ENCODE results near the gene GGCX. TPM values are rescaled to one million over a fixed set of nuclear protein-coding genes. Genes with fewer than 3 reads are reported as not detected.

The GGCX gene
- polyA plus RNA-seq, 3 donors = 9.0 to 31.3 (median 25.5) TPM

DNA sequence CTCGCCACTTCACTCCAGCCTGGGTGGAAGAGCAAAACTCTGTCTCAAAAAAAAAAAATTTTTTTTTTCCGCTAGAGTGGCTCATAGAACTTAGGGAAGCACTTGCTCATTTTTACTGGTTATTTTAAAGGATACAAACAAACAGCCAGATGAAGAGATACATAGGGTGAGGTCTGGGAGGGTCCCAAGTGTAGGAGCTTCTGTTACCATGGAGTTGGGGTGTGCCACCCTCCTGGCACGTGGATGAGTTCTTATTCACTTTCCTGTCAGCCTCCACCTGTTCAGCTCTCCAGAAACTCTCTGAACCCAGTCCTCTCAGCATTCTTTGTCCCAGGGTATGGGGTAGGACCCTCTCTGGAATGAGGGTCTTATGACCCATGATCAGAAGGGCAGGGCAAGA, 27.2 kb downstream of the GGCX start:
- H3K27ac ChIP-seq (ENCODE audit: low read depth, low read length) = no peak overlapping the region
- 74 to 85% (median 75%) methylated on average over 3 of the region's 3 CpGs for WGBS, 3 donors

DNA sequence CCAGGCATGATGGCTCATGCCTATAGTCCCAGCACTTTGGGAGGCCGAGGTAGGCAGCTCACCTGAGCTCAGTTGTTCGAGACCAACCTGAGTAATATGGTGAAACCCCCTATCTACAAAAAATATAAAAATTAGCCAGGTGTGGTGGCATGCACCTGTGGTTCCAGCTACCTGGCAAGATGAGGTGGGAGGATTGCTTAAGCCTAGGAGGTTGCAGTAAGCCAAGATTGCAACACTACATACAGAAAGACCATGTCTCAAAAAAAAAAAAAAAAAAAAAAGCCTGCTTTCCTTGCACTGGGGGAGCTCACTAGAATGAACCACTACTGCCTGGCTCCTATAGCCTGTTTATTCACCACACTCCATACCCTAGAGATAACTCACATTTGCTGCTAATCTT, 29.7 kb downstream of the GGCX start:
- 73 to 97% (median 76%) methylated on average over 2 of the region's 2 CpGs for WGBS, 3 donors
- no peak overlapping the region for H3K27ac ChIP-seq (ENCODE audit: low read depth, low read length)

DNA sequence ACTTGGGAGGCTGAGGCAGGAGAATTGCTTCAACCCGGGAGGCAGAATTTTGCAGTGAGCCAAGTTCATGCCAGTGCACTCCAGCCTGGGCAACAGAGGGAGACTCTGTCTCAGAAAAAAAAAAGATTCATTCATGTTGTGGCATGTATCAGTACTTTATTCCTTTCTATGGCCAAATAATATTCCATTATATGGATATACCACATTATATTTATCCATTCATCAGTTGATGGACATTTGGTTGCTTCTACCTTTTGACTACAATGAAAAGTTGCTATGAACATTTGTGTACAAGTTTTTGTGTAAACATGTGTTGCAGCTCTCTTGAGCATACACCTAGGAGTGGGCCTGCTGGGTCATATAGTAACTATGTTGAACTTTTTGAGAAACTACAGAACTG, 31.5 kb downstream of the GGCX start:
- H3K27ac ChIP-seq (ENCODE audit: low read depth, low read length) = no peak overlapping the region
- 95 to 100% (median 96%) methylated on average over 1 of the region's 1 CpG for WGBS, 3 donors

DNA sequence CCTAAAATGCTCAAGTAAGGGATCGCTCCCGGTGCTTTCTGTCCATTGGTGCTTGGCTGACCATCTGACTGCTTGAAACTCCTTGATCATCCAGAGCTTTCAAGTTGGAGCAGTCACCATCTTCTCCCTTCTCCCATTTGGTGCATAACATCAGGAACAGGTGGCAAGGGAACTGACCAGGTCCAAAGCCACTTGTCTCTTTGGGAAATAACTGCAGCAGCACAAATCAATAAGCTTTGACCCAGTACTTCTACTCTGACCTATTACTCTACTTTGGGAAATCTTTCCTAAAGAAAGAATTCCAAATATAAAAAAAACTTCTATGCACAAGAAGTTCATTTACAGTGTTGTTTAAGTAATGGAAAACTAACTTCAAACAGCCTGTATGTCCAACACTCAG, 32.9 kb downstream of the GGCX start:
- 85 to 93% (median 87%) methylated on average over 2 of the region's 2 CpGs for WGBS, 3 donors

DNA sequence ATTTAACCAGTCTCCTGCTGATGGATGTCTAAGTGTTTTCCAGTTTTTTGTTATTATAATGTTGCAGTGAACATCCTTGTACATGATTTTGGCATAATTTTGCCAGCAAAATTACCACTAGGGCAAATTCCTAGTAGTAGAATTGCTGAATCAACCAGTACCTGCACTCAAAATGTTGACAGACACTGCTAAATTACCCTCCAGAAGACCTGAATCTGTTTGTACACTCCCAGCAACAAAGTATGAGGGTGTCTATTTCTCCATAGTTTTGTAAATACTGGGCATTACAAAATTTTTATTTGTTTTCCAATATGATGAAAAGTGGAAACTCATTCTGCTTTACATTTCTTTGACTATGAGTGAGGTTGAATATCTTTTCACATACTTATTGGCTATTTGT, 33.5 kb downstream of the GGCX start:
- H3K27ac ChIP-seq (ENCODE audit: low read depth, low read length) = no peak overlapping the region

More for the DNA sequence above, 32.9 kb downstream of the GGCX start:
- no peak overlapping the region for H3K27ac ChIP-seq (ENCODE audit: low read depth, low read length)

DNA sequence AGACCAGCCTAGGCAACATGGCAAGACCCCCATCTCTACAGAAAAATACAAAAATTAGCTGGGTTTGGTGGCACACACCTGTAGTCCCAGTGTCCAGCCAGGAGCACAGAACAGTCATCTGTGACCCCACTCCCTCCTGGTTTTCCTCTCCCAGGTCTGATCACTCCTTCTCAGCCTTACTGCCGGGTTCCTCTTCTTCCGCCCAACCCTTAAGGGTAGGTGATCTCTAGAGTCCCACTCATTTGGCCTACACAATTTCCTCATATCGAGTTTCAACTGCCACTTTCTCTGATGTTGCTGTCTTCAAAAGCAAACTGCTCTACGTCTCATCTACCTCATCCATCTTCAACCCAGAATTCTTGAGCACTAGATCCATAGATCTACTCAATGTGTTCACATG, 35.7 kb downstream of the GGCX start:
- no peak overlapping the region for H3K27ac ChIP-seq (ENCODE audit: low read depth, low read length)
- WGBS, 3 donors = 62 to 95% (median 70%) methylated on average over 4 of the region's 4 CpGs

DNA sequence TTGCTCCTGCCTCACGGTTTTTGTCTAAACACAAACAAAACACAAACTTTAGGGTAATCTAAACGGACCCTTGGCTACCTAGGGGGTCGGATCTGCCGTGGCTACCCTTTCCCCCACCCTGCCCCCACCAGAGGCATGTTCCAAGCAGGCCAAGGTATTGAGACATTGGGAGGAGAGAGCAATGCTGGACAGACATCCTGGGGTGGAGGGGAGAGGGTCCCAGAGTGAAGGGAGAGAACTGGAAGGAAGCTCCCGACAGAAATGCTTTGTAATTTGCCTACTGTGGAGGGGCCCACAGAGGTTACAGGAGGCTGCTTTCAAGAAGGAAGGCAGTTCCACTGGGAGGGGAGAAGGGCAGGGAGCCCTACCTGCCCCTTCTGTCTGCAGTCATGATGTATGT, 36.3 kb downstream of the GGCX start:
- no peak overlapping the region for H3K27ac ChIP-seq (ENCODE audit: low read depth, low read length)
- WGBS, 3 donors = 56 to 85% (median 69%) methylated on average over 5 of the region's 5 CpGs

DNA sequence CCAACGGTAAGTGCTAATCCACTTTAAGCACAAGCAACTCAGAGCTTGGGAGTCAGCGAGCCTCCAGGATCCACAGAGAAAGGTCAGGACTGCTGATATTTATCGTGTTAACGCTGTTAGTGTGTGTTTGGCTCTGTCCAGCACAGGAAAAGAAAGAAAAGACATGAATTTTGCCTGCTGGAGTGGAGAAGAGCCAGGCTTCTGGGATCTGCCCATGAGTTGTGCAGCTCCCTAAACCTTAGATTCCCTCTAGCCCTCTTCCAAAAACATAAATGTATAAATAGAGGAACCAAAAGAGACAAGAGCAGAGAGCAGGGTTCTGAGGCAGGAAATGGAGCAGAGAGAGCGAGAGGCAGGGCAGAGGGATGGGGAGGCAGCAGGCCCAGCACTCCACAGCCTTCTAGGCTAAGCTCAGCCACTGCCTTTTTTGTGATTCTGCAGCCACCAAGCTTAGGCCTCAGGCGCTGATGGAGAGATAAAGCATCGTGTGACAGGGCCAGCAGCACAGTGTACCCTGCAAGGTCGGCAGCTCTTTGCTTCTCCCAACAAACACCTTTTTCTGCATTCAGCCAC, 36.9 kb downstream of the GGCX start:
- no peak overlapping the region for H3K27ac ChIP-seq (ENCODE audit: low read depth, low read length)
- WGBS, 3 donors = 27 to 37% (median 28%) methylated on average over 8 of the region's 8 CpGs

DNA sequence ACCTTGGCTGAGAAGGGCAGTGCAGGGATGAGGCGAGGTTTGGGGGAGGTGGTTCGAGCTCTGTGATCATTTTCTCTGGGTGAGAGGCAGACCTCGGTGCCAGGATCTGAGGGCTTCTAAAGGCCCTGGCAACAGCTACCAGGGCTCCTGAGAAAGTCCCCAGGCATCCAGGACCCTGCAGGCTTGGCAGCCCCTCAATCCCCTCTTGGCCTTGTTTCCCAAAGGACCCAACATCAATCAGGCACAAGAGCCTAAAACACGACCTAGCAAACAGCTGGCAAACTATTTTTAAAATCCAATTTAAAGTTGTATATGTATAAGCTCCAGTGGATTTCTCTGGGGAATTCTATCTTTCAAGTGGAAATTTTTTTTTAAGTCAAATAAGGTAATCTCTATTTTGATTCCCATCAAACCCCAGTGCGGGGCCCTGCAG, 37.4 kb downstream of the GGCX start:
- WGBS, 3 donors = 48 to 63% (median 59%) methylated on average over 5 of the region's 5 CpGs
- no peak overlapping the region for H3K27ac ChIP-seq (ENCODE audit: low read depth, low read length)

DNA sequence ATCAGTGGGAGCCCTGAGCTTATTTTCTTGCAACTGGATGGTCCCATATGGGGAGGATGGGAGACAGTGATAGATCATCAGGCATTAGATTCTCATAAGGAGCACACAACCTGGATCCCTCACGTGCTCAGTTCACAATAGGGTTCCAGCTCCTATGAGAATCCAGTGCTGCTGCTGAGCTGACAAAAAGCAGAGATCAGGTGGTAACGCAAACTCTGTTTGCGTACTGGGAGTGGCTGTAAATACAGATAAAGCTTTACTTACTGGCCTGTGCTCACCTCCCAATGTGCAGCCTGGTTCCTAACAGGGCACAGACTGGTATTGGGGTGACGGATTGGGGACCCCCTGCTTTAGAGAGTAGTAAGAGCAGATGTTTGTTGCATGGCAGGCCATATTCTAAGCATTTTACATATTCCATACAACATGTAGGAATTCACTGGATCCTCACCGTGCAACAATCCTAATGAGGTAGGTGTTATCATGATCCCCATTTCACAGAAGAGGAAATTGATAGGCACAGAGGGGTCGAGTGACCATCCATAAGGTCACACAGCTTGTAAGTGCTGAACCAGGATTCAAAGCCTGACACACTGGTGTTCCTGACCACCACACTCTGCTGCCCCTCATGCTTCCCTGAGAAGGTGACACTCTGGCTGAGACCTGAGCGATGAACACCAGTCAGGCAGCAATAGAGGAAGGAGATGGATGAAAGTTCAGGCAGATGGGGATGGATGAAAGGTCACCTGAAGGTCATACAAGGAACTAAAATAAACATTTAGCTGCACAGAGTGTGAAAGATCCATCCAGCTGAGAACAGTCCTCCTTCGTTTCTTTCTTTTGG, 38.0 kb downstream of the GGCX start:
- 72 to 81% (median 81%) methylated on average over 8 of the region's 8 CpGs for WGBS, 3 donors
- H3K27ac ChIP-seq (ENCODE audit: low read depth, low read length) = no peak overlapping the region

DNA sequence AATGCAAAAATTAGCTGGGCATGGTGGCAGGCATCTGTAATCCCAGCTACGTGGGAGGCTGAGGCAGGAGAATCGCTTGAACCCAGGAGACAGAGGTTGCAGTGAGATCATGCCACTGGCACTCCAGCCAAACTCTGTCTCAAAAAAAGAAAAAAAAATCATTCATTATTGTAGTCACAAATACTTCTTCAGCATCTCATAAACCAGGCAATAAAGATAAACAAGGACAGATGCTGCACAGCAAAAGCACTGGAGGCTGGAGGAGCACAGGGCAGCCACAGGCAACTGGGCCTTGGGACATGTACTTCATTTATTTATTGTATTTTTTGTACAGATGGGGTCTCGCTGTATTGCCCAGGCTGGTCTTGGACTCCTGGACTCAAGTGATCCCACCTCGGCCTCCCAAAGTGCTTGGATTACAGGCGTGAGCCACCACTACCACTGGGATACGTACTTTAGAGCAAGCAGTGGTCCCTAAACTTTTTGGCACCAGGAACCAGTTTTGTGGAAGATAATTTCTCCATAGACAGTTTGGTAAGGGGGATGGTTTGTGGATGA, 39.1 kb downstream of the GGCX start:
- WGBS, 3 donors = 89 to 94% (median 90%) methylated on average over 6 of the region's 6 CpGs
- no peak overlapping the region for H3K27ac ChIP-seq (ENCODE audit: low read depth, low read length)

DNA sequence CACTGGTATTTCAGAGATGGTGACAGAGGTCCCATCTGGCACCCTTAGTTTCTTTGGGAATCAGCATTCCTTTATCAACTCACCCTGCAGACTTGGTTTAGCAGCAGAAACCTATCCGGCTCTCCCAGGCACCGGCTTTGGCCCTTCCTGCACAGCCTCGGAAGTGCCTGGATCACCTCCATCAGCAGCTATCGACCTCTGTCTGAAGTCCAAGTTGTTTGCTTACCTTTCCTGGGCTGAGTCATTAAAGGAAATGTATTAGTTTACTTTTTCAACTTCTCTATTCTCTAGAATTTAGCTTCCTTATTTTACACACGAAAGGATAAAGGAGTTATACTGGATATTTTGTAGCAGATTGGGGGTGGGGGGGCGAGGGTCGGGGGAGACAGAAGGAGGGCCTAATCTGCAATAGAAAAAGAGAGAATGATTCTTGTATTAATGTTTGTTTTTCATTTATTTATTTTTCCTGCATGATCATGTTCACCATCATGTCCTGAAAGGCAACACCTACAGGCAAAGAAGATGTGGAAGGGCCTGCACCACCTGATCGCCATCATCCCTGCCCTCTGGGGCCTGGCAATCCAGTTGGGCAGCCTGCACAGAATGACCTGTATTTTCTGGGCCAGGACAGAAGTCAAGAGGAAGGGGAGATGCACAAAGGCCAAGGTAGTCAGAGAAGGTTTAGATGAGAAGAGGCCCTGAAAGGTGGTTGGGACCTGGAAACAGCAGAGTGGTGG, 44.5 kb downstream of the GGCX start:
- H3K27ac ChIP-seq (ENCODE audit: low read depth, low read length) = no peak overlapping the region
- WGBS, 3 donors = 26 to 52% (median 47%) methylated on average over 8 of the region's 8 CpGs

DNA sequence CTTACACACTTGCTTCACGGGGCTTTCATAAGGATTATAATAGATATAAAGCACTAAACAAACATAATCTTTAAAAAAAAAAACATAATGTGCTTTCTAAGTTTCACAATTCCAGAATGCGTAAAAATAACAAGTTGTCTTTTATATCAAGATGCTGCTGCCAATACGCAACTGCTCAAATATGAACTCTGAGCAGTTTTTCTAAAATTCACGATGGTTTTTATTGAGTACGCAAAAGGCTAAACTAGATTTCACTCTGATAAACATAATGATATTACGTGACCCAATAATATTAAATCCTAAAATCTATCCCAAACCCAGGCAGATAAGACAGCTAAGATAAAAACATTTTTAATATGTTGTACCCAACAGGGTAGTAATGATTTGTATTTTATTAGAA, 47.0 kb downstream of the GGCX start:
- WGBS, 3 donors = 86 to 92% (median 87%) methylated on average over 6 of the region's 6 CpGs
- H3K27ac ChIP-seq (ENCODE audit: low read depth, low read length) = no peak overlapping the region

DNA sequence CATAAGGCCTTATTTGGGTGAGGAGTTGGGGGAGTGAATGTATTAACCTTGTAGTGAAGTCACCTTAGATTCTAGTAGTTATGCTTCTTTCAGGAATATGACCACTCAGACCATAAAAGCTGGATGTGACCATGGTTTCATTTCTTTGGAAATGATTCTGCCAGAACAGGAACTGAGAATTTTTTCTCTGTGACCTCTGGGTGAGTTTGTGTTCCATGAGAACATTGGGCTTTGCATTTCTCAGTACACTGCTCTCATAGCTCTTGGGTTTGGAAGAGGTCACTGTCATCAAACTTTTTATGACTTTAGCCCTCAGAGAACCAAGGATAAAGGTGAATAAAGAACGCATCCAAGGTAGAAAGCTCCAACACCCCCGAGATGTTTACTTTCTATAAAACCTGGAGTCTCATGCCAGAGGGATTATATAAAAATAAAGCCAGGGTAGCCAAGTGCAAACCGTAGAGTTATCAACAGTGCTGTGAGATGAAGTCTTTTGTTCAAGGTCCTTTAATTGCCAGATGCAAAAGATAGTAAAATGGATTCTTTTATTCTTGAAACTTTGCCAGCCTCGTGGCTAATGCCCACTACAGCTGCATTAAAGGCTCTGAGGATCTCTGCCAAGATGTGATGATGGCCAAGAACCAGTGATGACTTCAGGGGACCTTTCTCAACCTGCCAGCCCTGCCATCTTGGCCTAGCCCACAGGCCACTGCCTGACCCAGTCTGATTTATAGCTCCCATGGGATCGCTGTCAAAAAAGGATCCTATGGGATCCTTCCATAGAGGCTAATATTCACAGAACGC, 50.1 kb downstream of the GGCX start:
- no peak overlapping the region for H3K27ac ChIP-seq (ENCODE audit: low read depth, low read length)
- 64 to 71% (median 64%) methylated on average over 6 of the region's 6 CpGs for WGBS, 3 donors

DNA sequence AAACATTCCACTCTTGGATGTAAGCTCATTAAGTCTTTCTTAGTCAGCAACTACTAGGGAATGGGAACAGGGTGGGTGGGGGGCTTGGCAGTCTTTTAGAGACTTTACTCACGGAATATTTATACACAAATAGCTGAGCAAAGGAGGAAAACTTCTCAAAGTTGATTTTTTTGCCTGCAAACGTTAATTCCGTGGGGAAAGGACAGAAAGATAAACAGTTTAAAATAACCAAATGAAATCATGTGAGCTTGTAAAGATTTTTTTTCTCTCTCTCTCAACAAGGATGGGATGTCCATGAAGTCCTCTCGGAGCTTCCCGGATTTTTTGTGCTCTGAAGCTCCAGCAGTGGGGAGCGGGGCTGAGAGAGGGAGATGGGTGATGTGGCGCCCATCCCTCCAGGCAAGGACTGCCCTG, 54.5 kb downstream of the GGCX start:
- no peak overlapping the region for H3K27ac ChIP-seq (ENCODE audit: low read depth, low read length)
- 56 to 69% (median 69%) methylated on average over 7 of the region's 7 CpGs for WGBS, 3 donors

DNA sequence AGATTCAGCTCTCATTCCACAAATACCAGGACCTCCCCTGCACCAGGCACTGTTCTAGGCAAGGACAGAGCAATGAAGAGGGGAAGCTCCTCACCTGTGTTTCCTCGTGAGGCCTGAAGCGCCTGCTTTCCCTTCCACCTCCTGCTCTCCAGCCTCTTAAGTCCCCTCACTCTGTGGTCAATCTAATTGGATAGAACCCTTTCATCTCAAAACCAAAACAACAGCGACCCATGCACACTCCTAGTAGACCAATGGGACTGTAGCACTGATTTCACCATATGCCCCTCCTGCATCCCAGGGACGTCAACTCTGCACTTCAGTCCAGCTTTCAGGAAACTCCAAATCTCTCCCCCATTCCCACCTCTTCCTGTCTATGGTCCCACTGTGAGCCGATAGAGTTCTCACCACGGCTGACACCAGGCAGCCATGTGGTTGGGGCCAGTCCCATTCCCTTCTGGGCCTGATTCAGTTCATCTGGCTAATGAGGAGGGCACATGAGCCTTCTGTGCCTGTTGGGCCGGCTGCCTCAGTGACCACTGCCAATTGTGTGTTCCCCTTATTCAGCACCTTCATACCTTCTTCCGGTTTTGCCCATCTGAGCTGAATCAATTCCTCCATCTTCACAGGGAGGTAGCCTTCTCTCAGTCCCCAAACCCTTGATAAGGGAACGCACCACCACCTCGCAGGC, 55.6 kb downstream of the GGCX start:
- H3K27ac ChIP-seq (ENCODE audit: low read depth, low read length) = no peak overlapping the region
- 86 to 93% (median 87%) methylated on average over 10 of the region's 10 CpGs for WGBS, 3 donors

DNA sequence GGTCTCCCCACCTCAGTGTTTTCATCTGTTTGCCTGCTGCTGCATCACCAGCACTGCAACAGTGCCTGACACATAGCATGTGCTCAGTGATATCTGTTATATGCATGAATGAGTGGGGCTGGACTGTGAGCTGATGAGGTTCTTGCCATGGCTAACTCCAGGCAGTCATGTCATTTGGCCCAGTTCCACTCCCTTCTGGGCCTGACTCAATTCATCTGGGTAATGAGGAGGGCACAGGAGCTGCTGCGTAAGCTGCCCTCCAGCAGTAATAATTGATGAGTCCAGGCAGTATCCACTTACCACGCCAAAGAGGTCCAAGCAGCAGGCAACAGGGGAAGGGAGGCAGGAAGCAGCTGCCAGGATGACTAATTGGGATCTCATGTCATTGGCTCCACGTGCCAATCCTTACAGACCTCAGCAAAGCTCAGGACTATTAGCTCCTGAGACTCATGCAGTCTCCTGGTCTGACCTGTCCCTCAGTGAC, 56.5 kb downstream of the GGCX start:
- no peak overlapping the region for H3K27ac ChIP-seq (ENCODE audit: low read depth, low read length)
- 25 to 59% (median 29%) methylated on average over 3 of the region's 3 CpGs for WGBS, 3 donors

All from adipose tissue (tissue), 3 donors.